OCI-M2 (cell line): ENCODE data around the gene ZNF497.
"Not testable (repeated sequence)": the region's sequence is repeated elsewhere in the genome, so short reads cannot be mapped to it uniquely, and the experiment has no call there.

Experiments
- DNase-seq: peaks from one replicate; lab custom pipeline; 2025; ENCODE audit not compliant: unreplicated experiment; lab: John Stamatoyannopoulos, UW

ZNF497 gene

DNA sequence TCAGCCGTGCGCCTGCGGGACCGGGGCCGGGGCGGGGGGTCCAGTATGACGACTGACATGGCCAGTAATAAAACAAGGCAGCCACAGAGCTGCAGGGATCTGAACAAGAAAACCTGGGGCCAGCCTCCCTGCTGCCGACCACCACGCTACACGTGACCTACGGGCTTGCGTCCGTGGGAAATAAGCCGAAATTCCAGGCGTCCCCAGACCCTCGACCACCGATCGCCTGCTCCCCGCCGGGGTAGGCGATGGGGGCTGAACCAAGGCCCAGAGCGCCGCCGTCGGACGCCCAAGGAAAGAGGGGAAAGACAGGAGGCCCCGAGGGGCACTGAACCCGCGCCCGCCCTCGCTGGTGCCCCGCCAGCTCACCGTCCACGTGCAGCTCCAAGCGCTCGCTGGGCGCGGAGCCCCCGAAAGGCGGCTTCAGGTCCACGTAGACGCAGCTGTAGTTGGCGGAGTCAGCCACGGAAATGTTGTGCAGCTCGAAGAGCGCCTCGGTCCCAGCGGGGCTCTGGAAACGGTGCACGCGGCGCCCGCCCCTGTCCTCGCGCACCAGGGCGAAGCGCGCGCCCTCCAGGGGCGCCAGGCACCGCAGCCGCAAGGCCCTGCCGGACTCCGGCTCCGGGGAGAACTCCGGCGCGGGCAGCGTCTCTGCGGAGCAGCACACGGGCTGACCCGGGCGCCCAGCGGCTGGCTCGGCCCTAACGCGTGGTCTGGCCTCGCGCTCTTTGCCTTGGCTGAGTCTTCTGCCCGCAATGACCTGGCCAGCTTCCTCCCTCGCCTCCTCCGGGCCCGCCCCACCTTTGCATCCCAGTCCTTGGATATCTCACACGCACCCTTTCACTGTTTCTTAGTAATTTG is 12.3 kb downstream of the ZNF497 start:
- DNase-seq, result no peak

DNA sequence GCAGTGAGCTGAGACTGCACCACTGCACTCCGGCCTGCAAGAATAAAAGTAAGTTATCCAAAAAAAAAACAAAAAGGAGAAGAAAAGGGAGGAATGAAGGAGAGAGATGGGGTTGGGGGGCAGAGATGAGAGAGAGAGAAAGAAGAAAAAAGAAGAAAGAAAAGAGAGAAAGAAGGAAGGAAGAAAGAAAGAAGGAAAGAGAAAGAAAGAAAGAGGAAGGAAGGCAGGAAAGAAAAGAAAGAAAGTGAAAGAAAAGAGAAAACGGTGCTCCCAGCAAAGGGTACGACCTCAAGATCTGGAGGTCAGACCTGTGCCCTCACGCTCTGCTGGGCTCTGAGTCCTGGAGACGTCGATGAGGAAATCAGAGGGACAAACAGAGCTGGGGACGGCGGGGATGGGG is 13.0 kb downstream of the ZNF497 start:
- DNase-seq, result no peak

DNA sequence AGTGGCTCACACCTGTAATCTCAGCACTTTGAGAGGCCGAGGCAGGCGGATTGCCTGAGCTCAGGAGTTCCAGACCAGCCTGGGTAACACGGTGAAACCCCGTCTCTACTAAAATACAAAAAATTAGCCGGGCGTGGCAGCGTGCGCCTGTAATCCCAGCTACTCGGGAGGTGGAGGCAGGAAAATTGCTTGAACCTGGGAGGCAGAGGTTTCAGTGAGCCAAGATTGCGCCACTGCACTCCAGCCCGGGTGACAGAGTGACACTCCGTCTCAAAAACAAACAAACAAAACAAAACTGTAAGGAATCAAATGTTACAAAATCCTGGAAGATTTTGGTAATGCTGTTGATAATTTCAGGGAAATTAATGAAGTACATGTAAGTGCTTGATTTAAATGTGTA is 14.5 kb downstream of the ZNF497 start:
- not testable (repeated sequence) for DNase-seq

DNA sequence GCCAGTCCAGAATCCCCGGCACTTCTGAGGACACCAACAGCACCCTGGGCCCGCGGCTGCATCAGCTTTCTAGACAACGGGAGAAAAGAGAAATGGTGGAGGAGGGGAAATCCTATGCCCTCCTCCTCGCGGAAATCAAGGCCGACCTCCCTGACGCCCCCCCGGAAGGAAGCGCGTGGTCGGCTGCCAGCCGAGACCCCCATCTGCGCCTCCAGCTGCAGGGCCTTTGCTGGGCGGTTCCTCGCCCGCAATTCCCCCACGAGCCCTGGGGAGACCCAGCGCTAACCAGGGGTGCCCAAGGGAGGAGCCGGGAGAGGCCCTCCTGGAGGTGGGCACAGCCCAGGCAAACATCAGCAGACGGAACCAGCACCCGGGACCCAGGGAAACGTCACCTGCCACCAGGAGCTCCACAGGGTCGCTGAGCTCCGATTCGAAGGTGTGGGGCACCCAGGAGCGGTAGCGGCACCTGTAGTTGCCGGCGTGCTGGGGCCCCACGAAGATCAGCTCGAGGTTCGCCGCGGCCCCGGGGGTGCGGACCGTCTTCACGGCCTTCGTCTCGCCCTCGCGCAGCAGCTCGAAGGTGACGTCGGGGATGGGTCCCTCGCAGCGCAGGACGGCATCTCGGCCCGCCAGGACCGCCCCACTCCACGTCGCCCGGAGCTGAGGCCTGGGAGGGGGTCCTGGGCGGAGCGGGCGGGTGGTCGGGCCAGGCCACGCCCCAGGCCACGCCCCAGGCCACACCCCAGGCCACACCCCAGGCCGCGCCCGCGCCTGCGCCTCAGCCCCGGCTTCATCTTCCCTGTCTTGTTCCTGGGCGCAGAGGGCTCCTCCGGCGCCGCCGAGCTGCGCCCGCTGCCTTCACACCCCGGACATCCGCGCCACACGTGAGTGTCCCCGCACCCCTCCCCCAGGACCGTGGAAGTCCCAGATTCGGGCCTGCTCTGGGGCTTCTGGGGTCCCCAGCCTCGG is 15.3 kb downstream of the ZNF497 start:
- DNase-seq, result peak; percentile 74

DNA sequence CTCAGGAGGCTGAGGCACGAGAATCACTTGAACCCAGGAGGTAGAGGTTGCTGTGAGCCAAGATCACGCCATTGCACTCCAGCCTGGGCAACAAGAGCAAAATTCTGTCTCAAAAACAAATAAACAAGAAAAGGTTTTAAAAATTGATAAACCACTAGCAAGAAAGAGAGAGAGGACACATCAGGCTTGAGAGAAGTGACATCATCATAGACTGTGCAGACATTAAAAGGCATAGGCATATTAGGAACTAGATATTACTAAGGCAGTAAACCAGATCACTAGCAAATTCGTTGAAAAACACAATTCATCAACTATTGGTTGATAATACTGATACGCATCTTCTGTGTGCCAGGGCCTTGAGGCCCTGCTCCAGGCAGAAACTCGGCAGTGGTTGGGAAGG is 17.0 kb downstream of the ZNF497 start:
- no peak for DNase-seq

DNA sequence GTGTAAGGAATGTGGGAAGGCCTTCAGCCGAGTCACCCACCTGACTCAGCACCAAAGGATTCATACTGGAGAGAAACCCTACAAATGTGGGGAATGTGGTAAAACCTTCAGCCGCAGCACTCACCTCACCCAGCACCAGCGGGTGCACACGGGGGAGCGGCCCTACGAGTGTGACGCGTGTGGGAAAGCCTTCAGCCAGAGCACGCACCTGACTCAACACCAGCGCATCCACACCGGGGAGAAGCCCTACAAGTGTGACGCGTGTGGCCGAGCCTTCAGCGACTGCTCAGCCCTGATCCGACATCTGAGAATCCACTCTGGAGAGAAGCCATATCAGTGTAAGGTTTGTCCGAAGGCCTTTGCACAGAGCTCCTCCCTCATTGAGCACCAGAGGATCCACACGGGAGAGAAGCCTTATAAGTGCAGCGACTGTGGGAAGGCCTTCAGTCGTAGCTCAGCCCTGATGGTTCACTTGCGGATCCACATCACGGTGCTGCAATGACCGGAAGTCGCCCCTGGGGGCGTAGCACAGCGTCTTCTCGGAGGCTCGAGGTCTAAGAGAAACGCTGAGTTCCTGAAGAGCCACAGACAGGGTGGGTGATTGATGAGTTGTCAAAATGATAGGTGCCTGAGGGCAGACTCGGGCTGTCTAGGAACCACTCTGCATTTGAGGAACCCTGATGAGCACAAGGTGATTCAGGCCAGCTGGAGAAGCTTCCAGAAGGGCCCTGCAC is 23.6 kb downstream of the ZNF497 start:
- DNase-seq, result no peak

DNA sequence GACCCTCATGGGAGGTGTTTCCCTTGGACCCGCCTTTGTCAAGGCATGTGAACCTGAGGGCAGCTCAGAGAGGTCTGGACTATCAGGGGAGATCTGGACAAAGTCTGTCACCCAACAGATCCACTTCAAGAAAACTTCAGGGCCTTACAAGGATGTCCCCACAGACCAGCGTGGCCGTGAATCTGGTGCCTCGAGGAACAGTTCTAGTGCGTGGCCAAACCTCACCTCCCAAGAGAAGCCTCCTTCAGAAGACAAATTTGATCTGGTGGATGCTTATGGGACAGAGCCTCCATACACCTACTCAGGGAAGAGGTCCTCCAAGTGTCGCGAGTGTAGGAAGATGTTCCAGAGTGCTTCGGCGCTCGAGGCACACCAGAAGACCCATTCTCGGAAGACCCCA is 24.2 kb downstream of the ZNF497 start:
- no peak for DNase-seq

DNA sequence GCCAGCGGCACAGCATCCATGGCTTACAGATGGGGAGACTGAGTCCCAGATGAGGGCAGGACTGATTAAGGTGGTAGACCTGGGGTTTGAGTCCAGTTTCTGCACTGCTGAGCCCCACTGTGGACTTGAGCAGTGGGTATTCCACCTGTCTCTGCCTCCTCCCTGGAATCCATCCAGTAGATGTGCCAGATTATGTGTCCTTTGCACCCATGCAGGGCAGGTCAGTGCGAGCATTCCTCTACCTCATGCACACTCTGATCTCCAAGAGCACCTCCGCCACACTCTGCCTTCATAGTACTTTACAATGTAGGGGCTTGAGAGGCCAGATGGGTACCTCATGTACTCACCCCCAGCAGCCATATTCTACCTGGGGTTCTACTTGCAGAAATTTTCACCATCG is 25.7 kb downstream of the ZNF497 start:
- no peak for DNase-seq

DNA sequence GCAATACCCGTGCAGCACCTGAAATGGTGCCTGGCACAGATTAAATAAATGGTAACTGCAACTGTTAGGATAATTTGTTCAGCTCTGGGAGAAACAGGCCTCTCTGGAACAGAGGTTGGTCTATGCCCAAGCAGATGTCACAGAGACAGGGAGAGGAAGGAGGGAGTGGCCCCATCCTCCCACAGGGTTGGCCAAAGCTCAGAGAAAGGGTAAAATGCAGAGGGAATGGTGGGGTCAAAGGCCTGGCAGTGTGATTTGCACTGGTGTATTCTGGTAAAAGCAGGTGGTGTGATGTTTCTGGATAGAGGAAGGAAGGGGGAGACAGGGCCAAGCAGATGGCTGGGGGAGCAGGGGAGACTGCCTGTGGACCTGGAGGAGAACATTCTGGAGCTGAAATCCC is 26.3 kb downstream of the ZNF497 start:
- DNase-seq, result no peak

DNA sequence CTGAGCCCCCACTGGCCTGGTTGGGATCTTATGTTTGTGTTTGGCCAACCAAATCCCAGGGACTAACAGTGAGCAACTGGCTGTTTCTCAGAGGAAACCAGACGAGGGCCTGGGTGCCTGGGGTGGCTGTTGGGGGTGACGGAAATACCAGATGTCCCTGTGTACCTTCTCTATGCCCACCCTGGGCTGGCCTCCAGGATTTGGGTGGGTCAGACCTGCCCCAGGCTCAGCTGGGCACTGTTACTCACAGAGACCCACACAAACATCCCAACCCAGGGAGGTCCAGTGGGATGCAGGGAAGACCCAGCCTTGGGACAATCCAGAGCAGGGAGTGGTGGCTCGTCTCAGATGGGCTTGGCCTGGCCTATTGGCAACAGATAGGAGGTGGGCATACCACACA is 26.9 kb downstream of the ZNF497 start:
- no peak for DNase-seq

DNA sequence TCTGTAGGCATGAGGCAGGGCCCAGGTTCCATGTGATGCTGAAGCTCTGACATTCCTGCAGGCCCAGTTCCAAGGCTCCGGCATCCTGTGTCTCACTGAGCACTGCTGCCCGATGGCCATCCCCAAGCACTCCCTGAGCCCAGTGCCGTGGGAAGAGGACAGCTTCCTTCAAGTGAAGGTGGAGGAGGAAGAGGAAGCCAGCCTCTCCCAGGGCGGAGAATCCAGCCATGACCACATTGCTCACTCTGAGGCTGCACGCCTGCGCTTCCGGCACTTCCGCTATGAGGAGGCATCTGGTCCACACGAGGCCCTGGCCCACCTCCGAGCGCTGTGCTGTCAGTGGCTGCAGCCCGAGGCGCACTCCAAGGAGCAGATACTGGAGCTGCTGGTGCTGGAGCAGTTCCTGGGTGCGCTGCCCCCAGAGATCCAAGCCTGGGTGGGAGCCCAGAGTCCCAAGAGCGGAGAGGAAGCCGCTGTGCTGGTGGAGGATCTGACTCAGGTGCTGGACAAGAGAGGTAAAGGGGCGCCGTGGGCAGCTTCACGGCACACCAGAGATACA is 27.8 kb downstream of the ZNF497 start:
- no peak for DNase-seq

DNA sequence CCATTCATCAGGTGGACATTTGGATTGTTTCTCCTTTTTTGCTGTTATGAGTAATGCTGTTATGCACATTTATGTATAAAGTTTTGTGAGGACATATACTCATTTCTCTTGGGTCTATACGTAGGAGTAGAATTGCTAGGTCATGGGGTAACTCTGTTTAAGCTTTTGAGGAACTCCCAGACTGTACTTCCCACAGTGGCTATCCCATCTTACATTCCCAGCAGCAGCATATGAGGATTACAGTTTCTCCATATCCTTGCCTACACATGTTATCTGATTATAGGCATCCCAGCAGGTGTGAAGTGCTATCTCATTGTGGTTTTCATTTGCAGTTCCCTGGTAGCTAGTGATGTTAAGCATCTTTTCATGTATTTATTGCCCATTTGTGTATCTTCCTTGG is 29.9 kb downstream of the ZNF497 start:
- DNase-seq, result no peak

DNA sequence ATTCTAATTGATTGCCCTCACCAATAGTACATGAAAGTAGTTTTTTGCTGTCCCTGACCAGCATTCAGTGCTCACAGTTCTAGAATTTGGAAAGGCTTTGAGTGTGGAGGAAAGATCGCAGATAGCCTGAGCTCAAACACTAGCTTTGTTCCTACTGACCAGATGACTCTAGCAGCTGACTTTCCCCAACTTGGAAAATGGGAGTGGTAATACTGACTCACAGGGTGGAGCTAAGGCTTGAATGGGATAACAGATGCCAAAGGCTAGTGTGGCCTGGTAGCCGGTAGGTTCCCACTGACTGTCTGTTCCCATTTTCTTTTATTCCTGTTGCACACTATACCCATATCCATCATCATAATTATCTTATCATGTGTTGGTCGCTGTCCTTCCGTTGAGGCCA is 32.1 kb downstream of the ZNF497 start:
- no peak for DNase-seq

DNA sequence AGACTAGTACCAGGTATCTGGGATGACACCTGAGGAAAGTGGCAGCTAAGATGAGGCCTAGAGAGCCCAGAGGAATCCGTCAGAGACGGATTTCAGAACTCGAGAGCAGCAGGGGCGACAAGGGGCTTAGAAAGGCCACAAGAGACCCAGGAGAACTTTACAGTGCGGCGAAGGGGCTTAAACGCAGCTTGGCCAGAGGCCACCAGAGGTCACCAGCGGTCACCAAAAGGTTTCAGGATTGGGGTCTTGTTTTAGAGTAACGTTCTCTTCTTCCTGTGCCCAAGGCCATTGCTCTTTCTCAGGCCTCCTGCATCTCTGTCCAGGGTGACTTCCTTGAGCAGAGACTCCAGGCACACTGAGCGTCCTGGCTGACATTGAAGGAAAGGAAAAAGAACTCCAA is 33.6 kb downstream of the ZNF497 start:
- peak; percentile 36 for DNase-seq

DNA sequence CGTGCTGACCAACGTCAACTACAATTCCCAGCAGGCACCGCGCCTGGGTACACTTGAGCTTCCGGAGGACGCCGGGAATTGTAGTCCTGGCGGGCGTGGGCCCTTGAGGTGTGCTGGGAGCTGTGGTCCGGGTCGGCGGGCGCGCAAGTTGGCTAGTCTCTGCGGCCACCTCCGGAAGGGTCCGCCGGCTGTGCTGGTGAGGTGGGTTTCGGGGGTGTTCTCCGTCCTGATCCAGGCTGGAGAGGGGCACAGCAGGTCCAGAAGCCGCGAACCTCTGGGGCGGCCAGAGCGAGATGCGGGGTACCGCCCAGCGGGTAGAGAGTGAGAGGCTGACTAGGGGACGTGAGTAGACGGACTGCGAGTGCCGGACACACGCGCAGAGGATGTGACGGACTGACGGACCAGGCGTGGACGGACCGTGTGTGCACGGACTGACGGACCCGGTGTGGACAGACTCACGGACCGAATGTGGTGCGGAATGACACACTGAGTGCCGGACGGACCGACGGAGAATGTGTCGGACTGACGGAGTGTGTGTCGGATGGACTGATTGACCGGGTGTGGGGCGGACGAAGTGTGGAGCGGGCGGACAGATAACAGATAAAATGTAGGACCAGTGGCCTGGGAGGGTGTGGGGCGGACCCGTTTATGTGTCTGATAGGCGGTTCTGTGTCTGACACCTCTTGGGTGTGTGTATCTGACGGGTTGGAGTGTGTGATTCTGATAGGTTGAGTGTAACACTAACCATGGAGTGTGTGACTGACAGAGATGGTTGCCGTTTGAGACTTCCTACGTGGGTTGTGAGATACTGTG is 35.4 kb downstream of the ZNF497 start, which contains the start of gene ZSCAN22:
TSS of gene ZSCAN22 (plus strand) at position 81 of the 813 bp plus-strand sequence. CDS start 7,809 bp downstream, outside the sequence.
- DNase-seq, result peak; percentile 98

DNA sequence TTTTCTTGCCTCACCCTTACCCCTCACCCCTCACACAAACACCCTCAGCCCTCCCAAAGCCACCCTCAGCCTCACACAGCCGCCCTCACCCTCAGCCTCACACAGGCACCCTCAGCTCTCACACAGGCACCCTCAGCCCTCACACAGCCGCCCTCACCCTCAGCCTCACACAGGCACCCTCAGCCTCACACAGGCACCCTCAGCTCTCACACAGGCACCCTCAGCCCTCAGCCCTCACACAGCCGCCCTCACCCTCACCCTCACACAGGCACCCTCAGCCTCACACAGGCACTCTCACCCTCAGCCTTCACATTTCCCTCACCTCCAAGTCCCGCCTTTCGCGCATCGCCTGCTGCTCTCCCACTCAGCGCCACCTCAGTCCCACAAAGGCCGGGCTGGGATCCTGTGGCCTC is 36.0 kb downstream of the ZNF497 start:
- no peak for DNase-seq

DNA sequence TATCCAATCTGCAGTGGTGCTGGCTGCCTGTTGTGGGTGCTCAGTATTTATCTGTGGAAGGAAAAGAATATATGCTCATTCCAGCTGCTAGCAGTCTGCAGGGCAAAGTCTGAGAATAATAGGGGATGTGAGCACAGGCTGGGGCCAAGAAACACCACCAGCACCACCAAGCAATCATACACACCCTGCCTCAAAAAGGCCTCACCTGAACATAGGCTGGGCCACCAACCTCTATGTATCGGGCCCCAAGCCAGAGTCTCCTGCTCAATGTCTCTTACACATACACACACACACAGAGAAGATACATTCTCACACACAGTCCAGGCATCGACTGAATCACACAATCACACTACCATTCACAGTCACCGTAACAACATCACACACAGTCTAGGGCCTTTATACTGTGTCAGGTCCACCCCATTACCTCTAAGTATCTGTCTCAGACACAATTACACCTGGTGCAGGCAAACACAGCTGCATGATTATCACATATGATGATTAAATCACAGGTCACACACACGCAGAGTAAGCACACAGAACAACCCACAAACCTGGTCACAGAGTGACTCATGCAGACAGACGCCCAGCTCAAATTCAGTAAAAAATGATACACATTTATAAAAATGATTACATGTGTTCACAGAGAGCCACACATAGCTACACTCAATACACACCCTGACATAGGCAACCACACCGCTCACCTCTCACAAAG is 37.1 kb downstream of the ZNF497 start:
- no peak for DNase-seq

DNA sequence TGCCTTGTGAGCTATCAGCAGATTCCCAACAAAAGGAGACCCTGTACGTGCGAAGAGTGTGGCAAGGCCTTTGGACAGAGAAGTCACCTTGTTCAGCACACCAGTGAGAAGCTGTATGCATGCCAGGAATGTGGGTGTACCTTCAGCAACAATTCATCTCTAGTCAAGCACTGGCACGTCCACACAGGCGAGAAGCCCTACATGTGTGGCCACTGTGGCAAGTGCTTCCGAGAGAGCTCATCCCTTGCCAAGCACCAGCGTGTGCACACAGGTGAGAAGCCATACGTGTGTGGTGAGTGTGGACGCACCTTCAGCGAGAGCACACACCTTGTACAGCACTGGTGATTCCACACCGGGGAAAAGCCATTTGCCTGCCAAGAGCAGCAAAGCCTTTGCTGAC is 43.3 kb downstream of the ZNF497 start:
- DNase-seq, result no peak

DNA sequence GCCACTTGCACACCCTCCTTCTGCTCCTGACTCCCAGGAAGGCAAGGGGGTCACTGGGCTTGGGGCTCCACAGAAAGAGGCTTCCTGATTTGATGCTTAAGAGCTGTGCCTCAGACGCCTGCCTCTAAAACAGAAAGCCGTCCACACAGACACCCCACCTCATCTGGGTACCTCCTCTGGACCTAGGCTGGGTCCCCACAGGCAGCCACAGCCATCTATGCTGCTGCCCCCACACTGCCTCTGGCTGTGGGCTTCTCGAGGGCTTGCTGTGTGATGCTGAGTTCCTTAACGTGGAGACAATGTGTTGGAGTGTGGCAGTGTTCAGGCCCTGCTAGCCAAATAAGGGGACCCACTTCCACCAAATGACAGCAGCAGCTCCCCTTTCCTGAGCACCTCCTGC is 44.3 kb downstream of the ZNF497 start:
- DNase-seq, result no peak
